CD4-positive, alpha-beta T cell treated with Interleukin-4 for 4 hours (primary cell): ENCODE results near the gene SMG7.

ENCODE experiments used
- DNase-seq: peaks from one replicate; pipeline ENCODE4 v3.0.0-alpha.2; 2020

SMG7 gene

DNA sequence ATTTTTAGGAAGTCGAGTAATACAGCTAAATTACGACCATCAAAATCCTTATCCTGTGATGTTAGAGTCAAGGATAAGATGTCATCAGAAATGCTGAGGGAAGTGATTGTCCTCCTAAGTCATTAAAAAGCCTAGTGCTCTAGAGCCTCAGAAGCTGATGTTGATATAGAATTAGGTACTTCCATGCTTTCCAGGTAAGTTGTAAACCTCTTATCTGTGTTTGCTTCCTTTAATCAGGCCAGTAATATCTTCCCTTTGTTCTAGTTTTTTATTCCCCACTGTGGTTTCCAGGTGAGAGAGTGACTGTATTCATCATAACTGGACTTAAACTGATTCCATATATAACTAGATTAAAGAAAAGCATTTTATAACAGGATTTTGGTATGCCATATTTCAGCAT, 44.4 kb downstream of the SMG7 start:
- DNase-seq: no peak

DNA sequence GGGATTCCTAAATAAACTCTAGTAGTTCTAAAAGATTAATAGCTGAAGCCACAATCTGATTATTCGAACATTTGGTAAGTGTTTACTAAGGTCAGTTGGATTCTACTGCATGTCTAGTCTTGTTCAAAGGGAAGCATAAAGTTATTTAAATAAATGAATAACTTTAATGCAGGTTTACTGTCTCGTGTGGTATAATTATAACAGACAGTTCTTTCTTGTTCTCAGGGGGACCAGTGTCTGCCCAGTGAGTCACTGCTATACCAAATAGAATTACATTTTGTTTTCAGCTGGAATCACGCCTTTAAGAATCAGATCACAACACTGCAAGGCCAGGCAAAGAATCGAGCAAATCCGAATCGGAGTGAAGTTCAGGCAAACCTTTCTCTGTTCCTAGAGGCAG, 45.1 kb downstream of the SMG7 start:
- no peak for DNase-seq

DNA sequence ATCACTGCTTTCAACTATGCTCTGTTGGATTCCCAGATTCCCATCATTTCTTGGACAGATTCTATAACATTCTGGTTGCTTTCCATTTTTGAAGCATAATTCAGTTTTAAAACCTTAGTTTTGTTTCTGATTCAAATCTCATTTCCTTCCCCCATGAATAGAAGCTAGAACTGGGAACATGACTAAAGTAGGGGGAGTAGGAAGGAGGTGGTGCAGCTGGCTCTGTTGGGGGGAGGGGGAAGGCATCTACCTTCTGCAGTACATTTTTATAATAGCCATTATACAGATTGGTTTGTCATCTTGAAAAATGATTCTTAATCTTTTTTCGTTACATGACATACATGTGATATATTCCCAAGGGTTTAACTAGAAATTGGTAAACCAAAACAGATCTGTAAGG, 48.1 kb downstream of the SMG7 start:
- DNase-seq: no peak

DNA sequence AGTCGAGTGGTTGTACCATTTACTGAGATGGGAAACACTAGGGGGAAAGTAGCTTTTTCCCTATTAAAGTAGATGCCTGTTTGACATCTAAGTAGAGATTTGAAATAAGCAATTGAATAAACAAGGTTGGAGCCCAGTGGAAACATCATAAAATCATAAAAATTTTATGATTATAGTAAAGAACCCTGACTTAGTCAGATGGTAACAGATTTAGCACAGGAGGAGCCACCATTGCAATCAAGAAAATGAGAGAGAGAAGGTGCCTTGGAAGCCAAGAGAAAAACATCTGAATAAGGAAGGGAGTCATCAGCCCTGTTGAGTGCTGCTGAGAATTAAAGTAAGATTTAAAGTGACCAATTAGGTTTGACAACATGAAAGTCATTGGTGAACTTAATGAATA, 49.8 kb downstream of the SMG7 start:
- DNase-seq: no peak

DNA sequence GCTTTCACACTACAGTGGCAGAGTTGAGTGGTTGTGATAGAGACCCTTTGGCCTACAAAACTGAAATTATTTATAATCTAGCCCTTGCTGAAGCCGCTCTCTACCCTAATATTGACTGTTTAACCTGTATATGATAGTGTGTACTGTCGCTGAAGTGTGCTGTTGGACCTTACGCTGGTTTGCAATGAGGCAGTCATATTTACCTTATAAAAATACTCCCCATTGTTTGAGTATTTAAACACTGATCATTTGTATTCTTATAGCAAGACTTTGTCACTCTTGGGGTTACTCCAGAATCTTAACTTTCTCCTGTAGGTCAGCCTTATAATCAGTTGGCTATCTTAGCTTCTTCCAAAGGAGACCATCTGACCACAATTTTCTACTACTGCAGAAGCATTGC, 56.3 kb downstream of the SMG7 start:
- no peak for DNase-seq

DNA sequence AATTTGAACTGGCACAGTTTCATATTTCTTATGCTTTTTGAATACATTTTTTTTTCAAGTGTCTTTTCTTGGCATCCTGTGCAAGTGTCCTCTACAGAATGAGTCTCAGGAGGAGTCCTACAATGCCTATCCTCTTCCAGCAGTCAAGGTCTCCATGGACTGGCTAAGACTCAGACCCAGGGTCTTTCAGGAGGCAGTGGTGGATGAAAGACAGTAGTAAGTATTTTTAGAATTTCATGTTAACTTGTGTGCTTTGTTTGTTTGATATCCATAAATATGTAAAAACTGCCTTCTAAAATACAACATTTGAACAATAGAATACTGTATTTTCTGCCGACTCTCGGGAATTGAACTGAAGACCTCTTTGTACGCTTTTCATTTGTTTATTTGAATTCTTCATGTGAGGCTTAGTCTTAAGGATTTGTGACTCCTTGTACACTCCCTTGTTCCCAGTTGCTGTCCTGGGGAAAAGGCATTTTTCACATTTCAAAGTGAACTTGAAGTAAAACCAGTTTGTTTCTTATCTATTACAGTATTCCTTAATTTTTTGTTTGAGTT, 61.4 kb downstream of the SMG7 start:
- DNase-seq: no peak

DNA sequence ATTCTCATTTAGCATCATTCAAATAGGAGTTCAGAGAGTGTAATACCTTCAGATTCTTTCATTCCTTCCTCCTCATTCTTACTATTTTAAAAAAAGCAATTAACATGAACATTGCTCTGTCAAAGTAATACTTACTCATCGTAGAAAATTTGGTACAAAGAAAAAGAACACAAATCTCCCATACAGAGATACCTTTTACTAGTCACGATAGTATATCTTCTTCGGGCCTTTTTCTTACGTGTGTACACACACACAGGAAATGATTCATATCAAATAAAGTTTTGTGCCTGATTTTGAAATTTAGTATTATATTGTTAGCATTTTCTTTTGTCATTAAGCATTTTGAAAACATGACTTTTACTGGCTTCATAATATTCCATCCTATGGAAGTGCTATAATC, 65.1 kb downstream of the SMG7 start:
- no peak for DNase-seq

DNA sequence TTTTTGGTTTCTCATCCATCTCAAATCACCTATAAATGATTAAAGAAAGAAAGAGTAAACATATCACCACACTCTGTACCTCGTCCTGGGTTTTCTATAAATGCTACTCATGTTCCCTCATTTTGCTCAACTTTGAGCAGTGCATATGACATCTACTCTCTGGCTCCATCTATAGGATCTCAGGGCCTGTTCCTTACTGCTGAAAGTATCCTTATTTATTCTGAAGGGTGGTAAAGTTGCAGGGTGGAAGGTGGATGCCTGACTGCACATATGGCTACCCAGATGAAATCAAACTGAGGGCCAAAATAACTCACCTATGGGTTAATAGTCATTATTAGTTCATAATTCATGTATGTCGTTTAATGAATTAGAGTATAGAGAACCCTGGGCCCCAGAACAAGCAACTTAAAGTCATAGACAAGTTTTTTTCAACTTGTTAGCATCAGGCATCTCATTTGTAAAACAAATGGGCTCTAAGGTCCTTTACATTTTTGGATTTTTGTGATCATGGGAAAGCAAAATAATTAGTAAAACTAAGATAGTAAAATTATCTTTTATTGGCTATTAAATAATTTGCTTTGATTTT, 71.4 kb downstream of the SMG7 start:
- peak; percentile 56 for DNase-seq

DNA sequence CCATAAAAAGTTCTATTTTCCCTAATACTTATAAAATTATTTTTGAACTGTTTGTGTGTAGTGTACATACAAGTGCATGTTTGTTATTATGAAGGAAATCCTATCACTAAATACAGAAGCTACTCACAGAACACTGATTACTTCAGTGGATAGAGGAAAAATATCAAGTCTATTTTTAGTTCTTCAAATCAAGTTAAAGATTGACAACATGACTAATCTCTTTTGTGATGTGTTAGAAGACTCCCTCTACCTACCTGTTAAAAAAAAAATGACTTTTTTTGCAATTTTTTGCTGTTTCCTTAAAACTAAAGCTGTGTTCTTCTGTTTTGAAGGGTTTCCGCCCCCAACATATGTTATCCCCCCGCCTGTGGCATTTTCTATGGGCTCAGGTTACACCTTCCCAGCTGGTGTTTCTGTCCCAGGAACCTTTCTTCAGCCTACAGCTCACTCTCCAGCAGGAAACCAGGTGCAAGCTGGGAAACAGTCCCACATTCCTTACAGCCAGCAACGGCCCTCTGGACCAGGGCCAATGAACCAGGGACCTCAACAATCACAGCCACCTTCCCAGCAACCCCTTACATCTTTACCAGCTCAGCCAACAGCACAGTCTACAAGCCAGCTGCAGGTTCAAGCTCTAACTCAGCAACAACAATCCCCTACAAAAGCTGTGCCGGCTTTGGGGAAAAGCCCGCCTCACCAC, 72.4 kb downstream of the SMG7 start:
- no peak for DNase-seq

DNA sequence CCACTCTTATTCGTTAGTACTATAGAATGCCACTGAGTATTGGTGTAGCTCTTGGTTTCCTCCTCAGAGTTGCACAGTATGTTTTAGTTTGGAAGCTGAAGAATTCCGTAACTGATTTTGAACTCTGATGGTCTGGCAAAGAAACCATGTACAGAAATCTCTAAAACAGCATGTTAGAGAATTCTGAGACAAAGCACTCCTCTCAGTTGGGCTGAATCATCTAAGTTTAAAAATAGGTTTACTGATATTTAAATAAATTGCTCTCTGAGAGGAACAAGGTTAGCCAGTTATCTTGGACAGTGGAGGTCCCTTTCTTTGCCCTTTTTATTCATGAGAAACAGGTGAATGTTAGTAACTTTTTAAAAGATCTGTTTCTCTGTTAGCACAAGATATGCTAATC, 74.1 kb downstream of the SMG7 start:
- DNase-seq: no peak

DNA sequence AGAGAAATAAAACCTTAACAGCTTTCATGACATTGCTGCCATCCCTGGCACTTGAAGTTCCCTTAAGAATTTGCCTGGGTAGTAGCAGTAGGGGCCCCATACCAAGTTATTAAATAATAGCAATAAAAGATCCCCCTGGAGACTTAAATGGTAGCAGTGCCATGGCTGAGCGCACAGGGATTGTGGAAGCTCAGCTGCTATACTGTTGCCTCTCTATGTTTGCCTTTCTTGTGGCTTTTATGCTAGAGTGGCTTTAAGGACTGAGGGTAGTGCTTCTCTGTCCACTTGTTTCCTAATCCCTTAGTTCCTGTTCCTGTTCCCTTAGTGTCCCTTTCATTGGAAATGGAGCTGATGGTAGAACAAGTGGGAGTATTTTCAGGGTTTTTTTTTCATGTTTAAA, 75.8 kb downstream of the SMG7 start:
- no peak for DNase-seq

DNA sequence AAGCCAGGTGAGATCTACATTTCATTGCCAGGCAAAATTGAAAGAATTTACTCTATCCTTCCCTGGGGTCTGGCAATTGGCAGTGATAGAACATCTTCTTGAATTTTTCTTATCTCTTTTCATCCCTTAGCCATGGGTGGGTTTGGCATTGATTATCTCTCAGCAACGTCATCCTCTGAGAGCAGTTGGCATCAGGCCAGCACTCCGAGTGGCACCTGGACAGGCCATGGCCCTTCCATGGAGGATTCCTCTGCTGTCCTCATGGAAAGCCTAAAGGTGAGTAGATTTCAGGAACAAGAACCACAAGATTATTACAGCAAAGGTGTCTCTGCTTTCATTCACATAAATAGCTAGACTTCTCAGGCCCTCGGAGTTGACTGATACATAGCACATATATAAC, 78.6 kb downstream of the SMG7 start:
- DNase-seq: no peak

DNA sequence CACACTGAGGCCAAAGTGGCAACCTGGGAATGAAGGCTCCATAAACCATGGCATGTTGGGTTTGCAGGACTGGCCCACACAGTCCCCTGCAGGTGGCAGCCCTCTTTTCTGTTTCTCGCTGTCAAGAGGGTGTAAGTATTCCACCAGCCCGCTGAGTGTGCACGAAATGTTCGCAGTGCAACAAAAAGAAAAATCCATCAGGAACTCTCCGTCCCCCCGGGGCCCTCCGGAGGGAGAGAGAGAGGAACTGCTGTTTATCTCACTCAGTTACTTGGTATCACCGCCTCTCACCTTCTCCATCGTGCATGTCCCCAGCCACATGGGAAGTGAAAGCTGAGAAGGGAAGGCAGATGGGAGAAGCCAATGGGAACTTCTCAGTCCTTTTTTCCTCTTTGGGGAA, 79.6 kb downstream of the SMG7 start:
- no peak for DNase-seq

DNA sequence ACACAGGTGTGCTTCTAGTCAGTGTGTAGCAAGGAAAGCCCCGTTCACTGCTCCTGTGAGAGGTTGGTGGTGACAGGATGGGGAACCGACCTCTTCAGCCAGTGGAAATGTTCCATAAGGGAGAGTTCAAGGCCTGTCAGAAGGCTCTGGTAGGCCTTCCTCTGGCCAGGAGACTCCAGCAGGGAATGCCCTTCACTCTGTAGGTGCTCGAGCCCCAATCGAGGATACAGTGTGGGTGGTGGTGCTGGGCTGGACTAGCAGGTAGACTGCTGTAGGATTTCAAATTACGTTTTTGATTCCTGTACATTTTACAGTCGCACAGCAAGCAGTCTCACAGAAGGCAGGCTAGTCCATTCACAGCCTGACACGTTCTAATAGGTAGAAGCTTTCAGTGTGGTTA, 80.1 kb downstream of the SMG7 start:
- DNase-seq: no peak

DNA sequence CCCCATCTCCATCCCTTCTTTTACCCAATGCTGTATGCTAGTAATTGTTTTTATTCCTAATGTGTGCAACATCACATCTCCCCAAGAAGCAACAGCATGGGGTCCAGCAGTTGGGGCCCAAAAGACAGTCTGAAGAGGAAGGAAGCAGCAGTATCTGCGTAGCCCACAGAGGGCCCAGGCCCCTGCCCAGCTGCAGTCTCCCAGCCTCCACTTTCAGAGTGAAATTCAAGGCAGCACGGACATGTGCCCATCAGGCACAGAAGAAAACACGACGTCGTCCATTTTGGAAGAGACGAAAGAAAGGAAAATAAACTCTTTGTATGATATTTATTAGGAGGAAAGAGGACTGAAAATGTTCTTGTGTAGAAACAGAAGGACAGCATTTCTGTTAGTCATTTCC, 80.6 kb downstream of the SMG7 start:
- no peak for DNase-seq

DNA sequence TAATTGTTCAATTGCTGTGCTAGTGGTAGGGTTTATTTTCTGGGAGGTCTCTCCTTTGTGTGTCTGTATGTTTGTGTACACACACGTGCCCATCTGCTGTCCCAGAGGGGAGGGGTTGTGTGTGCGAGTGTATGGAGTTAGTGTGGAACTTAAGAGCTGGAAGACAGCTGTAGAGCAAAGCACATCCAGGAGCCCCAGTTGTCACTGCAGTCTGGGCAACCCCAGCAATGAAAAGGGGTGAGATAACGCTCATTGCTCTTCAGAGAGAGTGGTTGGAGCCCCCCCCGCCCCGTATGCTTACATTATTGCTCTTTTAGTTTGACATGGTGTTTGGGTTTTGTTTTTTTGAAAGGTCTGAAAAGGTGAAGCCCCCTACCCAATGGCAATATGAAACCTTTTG, 81.0 kb downstream of the SMG7 start:
- no peak for DNase-seq

DNA sequence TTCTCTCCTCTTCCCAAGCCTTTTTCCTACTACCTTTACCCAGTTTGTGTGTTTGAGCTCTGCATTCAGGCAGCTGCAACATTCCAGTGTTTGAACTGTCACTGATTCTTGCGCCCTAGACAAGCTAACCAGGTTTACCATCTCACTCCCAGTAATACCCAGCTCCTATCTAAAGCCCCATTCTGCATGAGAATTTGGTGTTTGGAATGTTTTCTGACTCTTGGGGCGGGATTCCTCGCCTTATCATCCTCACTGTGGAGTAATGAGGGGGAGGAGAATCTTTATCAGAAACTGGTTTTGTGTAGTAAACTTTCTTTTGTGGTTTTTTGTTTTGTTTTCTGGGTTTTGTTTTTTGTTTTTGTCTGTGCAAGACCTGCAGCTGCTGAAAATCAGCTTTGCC, 81.5 kb downstream of the SMG7 start:
- no peak for DNase-seq

DNA sequence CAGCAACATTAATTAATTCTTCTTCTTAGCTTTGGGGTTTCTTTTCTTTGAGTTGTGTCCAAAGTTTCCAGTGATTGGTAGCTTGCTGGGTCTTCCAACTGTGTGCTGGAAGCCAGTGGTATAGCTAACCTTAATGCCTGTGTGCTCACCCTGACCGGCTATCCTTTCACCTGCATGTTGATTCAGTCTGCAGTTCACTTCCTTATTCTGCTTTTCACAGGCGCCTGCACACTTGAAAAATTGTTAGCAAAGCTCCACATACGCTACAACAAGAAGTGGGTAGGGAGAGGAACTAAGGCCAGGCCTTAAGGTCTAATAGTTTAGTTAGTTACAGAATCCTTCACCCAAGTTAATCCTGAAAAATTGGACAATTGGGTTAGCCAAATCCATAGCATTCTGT, 82.3 kb downstream of the SMG7 start:
- DNase-seq: no peak

DNA sequence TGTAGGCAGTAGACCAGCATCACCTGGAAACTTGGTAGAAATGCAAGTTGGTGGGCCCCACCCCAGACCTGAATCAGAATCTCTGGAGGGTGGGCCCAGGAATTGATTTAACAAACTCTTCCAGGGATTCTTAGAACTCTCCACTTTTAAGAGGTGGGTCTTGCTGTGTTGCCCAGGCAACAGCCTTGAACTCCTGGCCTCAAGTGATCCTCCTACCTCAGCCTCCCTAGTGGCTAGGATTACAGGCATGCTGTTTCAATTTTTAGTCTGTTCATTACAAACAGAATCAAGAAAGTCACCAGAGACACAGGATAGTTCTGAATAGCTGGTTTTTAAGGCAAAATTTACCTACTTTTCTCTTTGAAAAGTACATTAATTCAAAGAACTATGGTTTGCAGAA, 86.8 kb downstream of the SMG7 start:
- no peak for DNase-seq

DNA sequence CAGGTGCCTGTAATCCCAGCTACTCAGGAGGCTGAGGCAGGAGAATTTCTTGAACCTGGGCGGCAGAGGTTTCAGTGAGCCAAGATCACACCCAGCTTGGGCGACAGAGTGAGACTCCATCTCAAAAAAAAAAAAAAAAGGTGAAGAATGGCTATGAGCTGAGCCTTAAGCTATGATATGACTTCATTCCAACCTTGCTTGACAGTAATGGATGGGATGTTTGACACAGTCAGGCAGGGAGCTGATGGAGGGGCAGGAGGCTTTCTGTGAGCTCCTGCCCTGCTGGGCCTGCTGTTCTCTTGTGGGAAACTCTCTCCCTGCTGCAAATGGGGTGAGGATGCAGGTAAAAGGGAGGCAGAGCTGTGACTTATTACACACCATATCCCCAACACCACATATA, 90.4 kb downstream of the SMG7 start:
- no peak for DNase-seq

DNA sequence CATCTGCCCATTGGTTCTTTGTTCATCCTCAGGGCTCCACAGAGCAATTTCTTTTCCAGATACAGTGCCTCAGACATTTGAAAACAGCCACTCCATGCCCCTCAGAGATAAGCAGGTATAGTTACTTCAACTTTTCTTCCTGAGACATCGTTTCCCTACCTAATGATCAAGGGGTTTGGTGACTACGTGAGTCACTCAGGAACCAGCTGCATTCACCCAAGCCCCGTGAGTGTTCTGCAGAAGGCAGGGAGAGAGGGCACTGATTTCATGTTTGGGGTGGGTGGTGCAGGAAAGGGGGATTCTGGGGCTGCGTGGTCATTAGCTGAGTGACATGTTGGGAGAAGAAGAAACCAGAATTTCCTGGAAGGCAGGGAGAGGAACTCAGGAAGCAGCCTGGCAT, 93.0 kb downstream of the SMG7 start:
- DNase-seq: no peak

DNA sequence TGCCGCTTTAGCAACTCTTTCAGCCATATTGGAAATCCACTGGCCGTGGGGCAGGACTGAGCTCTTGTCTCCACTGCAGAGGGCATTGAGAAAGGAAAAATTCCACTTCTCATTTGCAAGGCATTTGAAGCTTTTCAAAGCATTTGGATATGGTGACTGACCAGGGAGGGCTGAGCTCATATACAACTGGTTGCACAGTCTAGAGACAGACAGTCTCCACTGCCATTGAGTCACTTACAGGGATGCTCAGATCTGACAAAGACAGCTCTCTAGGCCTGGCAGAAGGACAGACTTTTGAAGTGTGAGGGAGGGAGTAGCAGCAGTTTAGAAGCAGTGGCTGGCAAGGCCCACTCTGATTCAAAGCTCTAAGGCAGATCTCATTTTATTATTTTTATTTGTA, 93.7 kb downstream of the SMG7 start:
- DNase-seq: no peak

DNA sequence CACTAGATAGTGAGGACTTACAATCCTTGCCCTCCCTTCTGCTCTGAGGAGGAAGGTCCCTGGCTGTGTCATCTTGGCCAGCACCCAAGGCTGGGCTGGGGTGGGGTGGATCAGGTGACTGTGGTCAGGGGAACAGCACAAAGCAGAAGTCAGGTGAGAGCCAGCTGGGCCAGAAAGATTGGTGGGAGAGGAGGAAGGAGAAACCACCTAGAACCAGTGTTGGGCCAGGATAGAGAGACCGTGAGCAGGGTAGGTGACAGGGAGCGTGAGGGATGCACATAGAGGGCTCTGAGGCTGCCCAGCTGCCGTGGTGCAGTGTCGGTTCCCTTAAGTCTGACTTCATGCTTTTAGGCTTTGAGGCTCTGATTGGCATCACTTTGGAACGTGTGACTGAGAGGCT, 95.3 kb downstream of the SMG7 start:
- DNase-seq: peak; percentile 17

DNA sequence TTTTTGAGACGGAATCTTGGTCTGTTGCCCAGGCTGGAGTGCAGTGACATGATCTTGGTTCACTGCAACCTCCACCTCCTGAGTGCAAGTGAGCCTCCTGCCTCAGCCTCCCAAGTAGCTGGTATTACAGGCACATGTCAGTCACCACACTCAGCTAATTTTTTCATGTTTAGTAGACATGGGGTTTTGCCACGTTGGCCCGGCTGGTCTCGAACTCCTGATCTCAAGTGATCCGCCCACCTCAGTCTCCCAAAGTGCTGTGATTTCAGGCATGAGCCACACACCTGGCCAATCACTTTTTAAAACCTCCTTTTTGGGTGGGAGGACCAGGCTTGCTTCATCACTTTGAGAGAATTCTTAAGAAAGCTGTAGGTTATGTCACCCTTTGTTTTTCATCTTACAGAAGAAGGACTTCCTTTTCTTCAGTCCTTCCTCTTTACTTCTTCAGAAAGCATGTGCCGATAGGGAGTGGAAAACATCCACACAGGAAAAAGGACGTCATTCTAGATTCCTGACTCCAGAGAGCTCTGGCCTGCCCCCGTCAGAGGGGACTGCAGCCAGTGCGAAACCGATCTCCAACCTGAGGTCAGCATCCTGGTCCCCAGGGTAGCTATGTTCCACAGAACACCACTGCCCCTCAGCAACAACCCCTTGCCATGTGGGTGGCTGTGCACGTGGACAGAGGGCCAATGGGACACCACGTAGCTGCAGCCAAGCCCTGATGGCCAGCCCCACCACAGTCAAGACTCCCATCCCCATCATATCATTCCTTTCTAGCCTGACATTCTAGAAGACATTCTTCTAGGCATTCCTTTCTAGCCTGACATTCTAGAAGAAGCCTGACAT, 96.1 kb downstream of the SMG7 start:
- no peak for DNase-seq
